AG09319 (cell line): ENCODE data around the gene ACAN.
"Not testable (repeated sequence)": the region's sequence is repeated elsewhere in the genome, so short reads cannot be mapped to it uniquely, and the experiment has no call there.

Experiments
- DNase-seq: peaks from one replicate; pipeline ENCODE4 v3.0.0-alpha.2; 2010; ENCODE audit warnings: low read depth; ENCODE audit errors: extremely low read depth
- CTCF ChIP-seq: IDR thresholded peaks from 2 replicates; pipeline ENCODE4 v1.5.1; 2011; ENCODE audit warnings: low read depth, mild to moderate bottlenecking, inconsistent platforms, low read length, moderate library complexity

ACAN gene

DNA sequence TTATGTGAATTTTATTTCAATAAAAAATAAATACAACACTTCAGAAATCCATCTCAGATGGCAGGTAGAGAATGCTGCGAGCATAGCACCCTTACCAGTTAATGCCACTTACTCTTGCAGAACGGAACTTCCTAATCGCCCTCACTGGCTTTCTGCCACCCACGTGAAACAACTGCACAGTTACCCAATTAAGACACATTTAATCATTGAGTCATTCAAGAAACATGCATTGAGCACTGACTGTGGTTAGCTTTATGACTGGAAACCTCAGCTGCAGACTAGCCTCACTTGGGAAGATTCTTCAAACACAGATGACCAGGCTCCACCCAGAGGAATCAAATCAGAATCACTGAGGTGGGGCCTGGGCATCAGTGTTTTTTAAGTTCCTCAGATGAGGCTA is 115.5 kb downstream of the ACAN start:
- TF ChIP-seq CTCF = no peak
- peak; percentile 80 for DNase-seq

DNA sequence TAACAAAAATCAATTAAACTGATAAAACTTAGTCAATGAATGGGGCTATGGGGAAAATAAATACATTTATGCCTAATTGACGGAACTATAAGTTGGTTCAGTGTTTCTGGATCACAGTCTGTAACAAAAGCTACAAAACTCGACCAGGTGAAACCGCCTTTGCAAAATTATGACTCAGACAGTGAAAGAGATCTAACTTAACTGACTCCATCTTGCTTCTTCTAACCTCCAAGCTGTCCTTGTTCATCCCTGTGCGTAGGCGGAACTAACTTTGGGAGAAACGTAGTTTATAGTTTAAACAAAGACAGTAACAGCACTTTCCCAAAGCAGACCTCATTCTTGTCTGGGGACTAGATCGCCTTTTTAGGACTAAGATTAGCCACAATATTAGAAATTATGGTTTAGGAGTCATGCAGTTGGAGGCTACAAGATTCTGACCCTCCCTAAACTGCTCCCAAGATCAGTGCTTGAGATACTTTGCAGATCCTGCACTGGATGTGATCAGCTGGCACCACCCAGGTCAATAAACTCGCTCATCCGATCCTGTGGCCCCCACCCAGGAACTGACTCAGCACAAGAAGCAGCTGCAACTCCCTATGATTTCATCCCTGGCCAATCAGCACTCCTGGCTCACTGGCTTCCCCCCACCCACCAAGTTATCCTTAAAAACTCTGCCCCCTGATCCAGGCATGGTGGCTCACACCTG is 117.1 kb downstream of the ACAN start:
- DNase-seq = no peak

GRCh38 chr15:88920892-88921435 is 117.7 kb downstream of the ACAN start:
- DNase-seq = not testable (repeated sequence)

More for the DNA sequence above, 117.1 kb downstream of the ACAN start:
- no peak for TF ChIP-seq CTCF
